ENCODE data around the gene STN1. TPM values are rescaled to one million over a fixed set of nuclear protein-coding genes. Genes with fewer than 3 reads are reported as not detected.

The STN1 gene
- total RNA-seq, 1 experiment from 2014 or later = 74.7 TPM

- Histone ChIP-seq H2AFZ (ENCODE audit: low read depth, low read length, poor library complexity, severe bottlenecking) (no peak overlapping the region), H3K9ac (ENCODE audit: low read length) (no peak overlapping the region), H3K79me2 (ENCODE audit: insufficient read depth, low read length) (no peaks in the 10 kb centered on the region; the same call in 1 of the 2 replicates), H3K4me3 (replicated peaks in 1 of 2; ENCODE audit: low read depth in 1 of 2, low read length in 2 of 2) (no peak overlapping the region), H3K4me2 (ENCODE audit: low read length) (no peak overlapping the region), H3K9me3 (ENCODE audit: control insufficient read depth in 1 of 2, insufficient read depth in 1 of 2, low read depth in 1 of 2, low read length in 2 of 2) (no peaks in the 10 kb centered on the region), H3K27ac (ENCODE audit: low read depth, low read length) (no peak overlapping the region), H4K20me1 (ENCODE audit: insufficient read depth) (no peaks in the 10 kb centered on the region), H3K27me3 (ENCODE audit: insufficient read depth, low read length) (no peaks in the 10 kb centered on the region), H3K9me2 (ENCODE audit: insufficient read depth) (no peaks in the 10 kb centered on the region), H3K4me1 (ENCODE audit: control insufficient read depth in 1 of 2, insufficient read depth in 2 of 2, low read length in 2 of 2) (peaks cover 12 to 38% of the 10 kb centered on the region in 2 experiments), H3K36me3 (ENCODE audit: control insufficient read depth in 1 of 2, insufficient read depth in 2 of 2, low read length in 2 of 2) (no peaks in the 10 kb centered on the region)
- intact Hi-C loops (cut with micrococcal nuclease) = loop anchor here (5.0 kb wide), 1 partner anchor 45 kb away; the partner anchor contains the start of gene SLK
- ChIA-PET RAD21 (ENCODE audit: low non-redundant PET in 1 of 2, low total read pairs in 2 of 2, uncharacterized antibody in 2 of 2, unreplicated experiment in 2 of 2) (no interaction called here), POLR2A (no interaction called here), CTCF (interaction anchor here (0.5 kb wide), 1 partner anchor 43 kb away, joined by 3 read pairs; no protein-coding TSS in a partner anchor)
- ATAC-seq (no peak), DNase-seq (ENCODE audit: low read depth, low spot score) (no peak)
- TF ChIP-seq, protein P1, sequence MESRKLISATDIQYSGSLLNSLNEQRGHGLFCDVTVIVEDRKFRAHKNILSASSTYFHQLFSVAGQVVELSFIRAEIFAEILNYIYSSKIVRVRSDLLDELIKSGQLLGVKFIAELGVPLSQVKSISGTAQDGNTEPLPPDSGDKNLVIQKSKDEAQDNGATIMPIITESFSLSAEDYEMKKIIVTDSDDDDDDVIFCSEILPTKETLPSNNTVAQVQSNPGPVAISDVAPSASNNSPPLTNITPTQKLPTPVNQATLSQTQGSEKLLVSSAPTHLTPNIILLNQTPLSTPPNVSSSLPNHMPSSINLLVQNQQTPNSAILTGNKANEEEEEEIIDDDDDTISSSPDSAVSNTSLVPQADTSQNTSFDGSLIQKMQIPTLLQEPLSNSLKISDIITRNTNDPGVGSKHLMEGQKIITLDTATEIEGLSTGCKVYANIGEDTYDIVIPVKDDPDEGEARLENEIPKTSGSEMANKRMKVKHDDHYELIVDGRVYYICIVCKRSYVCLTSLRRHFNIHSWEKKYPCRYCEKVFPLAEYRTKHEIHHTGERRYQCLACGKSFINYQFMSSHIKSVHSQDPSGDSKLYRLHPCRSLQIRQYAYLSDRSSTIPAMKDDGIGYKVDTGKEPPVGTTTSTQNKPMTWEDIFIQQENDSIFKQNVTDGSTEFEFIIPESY (IDR thresholded peaks at IDR 0.05; ENCODE audit: extremely low read depth, insufficient replicate concordance, low read length) = no peak
- TF ChIP-seq SRF (IDR thresholded peaks at IDR 0.05; ENCODE audit: low read depth) (no peak), POLR2A (IDR thresholded peaks at IDR 0.05; ENCODE audit: borderline replicate concordance, extremely low read depth, insufficient read depth, insufficient read length) (no peak), JUND (IDR thresholded peaks at IDR 0.05) (no peak), TCF7L2 (IDR thresholded peaks at IDR 0.05; ENCODE audit: borderline replicate concordance, extremely low read depth, insufficient read depth, insufficient read length) (no peak), EGR1 (IDR thresholded peaks at IDR 0.05; ENCODE audit: low read depth) (no peak), SIN3A (IDR thresholded peaks at IDR 0.05; ENCODE audit: low read depth) (no peak), REST (IDR thresholded peaks at IDR 0.05; ENCODE audit: low read depth) (no peak), CEBPB (IDR thresholded peaks at IDR 0.05; ENCODE audit: low read depth) (no peak), POLR2AphosphoS5 (IDR thresholded peaks at IDR 0.05; ENCODE audit: low read depth, low read length) (no peak), CTCF (IDR thresholded peaks at IDR 0.05 in 2 of 3, conservative IDR thresholded peaks at IDR 0.05 in 1 of 3; ENCODE audit: borderline replicate concordance in 1 of 3, insufficient read depth in 1 of 3, low read depth in 2 of 3, low read length in 2 of 3) (no peak), YY1 (IDR thresholded peaks at IDR 0.05; ENCODE audit: extremely low read depth, insufficient replicate concordance, low read depth, low read length) (no peak), EZH2phosphoT487 (IDR thresholded peaks at IDR 0.05; ENCODE audit: borderline replicate concordance) (no peak), FOSL1 (IDR thresholded peaks at IDR 0.05; ENCODE audit: low read depth) (no peak), RAD21 (IDR thresholded peaks at IDR 0.05; ENCODE audit: low read depth) (no peak), ZFX (IDR thresholded peaks at IDR 0.05) (no peak)
- TF ChIP-seq, protein P2, sequence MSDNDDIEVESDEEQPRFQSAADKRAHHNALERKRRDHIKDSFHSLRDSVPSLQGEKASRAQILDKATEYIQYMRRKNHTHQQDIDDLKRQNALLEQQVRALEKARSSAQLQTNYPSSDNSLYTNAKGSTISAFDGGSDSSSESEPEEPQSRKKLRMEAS (IDR thresholded peaks at IDR 0.05) = no peak
- no TSS peak for BruUV-seq (replicated peaks)
Observed at GRCh38 chr10:103922659-103923058, 4.7 kb upstream of the STN1 start.
